C4-2B (cell line): ENCODE results near the gene ST6GALNAC3.

ENCODE experiments used
- H3K27ac ChIP-seq: fragments of 450-650 bp; 2 replicates; pipeline ENCODE4 v1.5.1; 2017
- CTCF ChIP-seq: fragments of 450-650 bp; conservative IDR thresholded peaks from 2 replicates; pipeline ENCODE4 v1.5.1; 2017; ENCODE audit warnings: mild to moderate bottlenecking
- ZFX ChIP-seq: fragments of 450-650 bp; IDR thresholded peaks from 2 replicates; pipeline ENCODE4 v1.6.1; 2017

ST6GALNAC3 gene

GRCh38 chr1:76568573-76569238, 494.2 kb downstream of the ST6GALNAC3 start:
- no peak for TF ChIP-seq ZFX
- TF ChIP-seq CTCF: no peak
- no peak overlapping the region for H3K27ac ChIP-seq

GRCh38 chr1:76571248-76571647, 496.7 kb downstream of the ST6GALNAC3 start:
- H3K27ac ChIP-seq: no peak overlapping the region
- TF ChIP-seq ZFX (no peak), CTCF (no peak)

- H3K27ac ChIP-seq: no peak overlapping the region
- TF ChIP-seq ZFX: no peak
- TF ChIP-seq CTCF: no peak
Measured at GRCh38 chr1:76572229-76572628, 497.7 kb downstream of the ST6GALNAC3 start.

- TF ChIP-seq ZFX (no peak), CTCF (no peak)
- H3K27ac ChIP-seq: no peak overlapping the region
Measured at GRCh38 chr1:76576876-76577524, 502.5 kb downstream of the ST6GALNAC3 start.

- H3K27ac ChIP-seq: no peak overlapping the region
- TF ChIP-seq ZFX: no peak
- TF ChIP-seq CTCF: no peak
Measured at GRCh38 chr1:76577525-76578185, 503.1 kb downstream of the ST6GALNAC3 start.

- TF ChIP-seq CTCF (no peak), ZFX (no peak)
- no peak overlapping the region for H3K27ac ChIP-seq
Measured at GRCh38 chr1:76580206-76580605, 505.7 kb downstream of the ST6GALNAC3 start.

- H3K27ac ChIP-seq: no peak overlapping the region
- TF ChIP-seq ZFX (no peak), CTCF (no peak)
Measured at GRCh38 chr1:76581712-76582111, 507.2 kb downstream of the ST6GALNAC3 start.
